ENCODE measurements around the gene ZNF423.
A peak's percentile ranks its signal among the peaks of the same experiment; 100 is the strongest.

Gene ZNF423

GRCh38 chr16:49443576-49443975 is 412.3 kb downstream of the ZNF423 start:
- no peak for DNase-seq

GRCh38 chr16:49442805-49443204 is 413.1 kb downstream of the ZNF423 start:
- DNase-seq: no peak

GRCh38 chr16:49441366-49441780 is 414.5 kb downstream of the ZNF423 start:
- peak; percentile 73 for DNase-seq

GRCh38 chr16:49440156-49441065 is 415.5 kb downstream of the ZNF423 start:
- DNase-seq: no peak

GRCh38 chr16:49439676-49440075 is 416.2 kb downstream of the ZNF423 start:
- DNase-seq: no peak

- DNase-seq: no peak
These were observed 416.9 kb downstream of the ZNF423 start for GRCh38 chr16:49439050-49439449.
